ENCODE measurements around the gene RHEBL1. TPM values are rescaled to one million over a fixed set of nuclear protein-coding genes. Genes with fewer than 3 reads are reported as not detected.

Gene RHEBL1
- total and polyA plus RNA-seq, 10 donors: 2.0 to 6.7 (median 3.1) TPM

- peaks cover 16 to 64% (median 56%) of the 10 kb centered on the region in 6 donors for H3K4me1 ChIP-seq
- DNase-seq: peak; percentile 90
- peak overlapping the region; percentile 96 to 98 (median 96) for H3K27ac ChIP-seq
- H3K27me3 ChIP-seq (replicated peaks in 1 of 7): no peaks in the 10 kb centered on the region
- no peaks in the 10 kb centered on the region for H3K9me3 ChIP-seq
- TF ChIP-seq POLR2AphosphoS5 (IDR thresholded peaks at IDR 0.05) (no peak), CTCF (IDR thresholded peaks at IDR 0.05 in 8 of 11, conservative IDR thresholded peaks at IDR 0.05 in 3 of 11) (no peak), POLR2A (IDR thresholded peaks at IDR 0.05) (no peak)
- WGBS, 5 donors: 5 to 6% (median 6%) methylated on average over 28 to 33 of the region's 33 CpGs
- peak overlapping the region; percentile 65 to 94 (median 82) for H3K4me3 ChIP-seq
- intact Hi-C loops (cut with DNase I; ENCODE audit: low total_unique reads): no loop called here
- peaks cover 0 to 24% (median 16%) of the 10 kb centered on the region in 6 donors for H3K36me3 ChIP-seq
These were observed 40.1 kb upstream of the RHEBL1 start for GRCh38 chr12:49109641-49110463.

- Histone ChIP-seq H3K4me3 (peak overlapping the region in 5 of 8 donors; percentile 71 to 94 (median 92)), H3K27ac (peak overlapping the region; percentile 48 to 98 (median 96)), H3K27me3 (replicated peaks in 1 of 7) (no peaks in the 10 kb centered on the region), H3K9me3 (no peaks in the 10 kb centered on the region), H3K4me1 (peaks cover 16 to 73% (median 64%) of the 10 kb centered on the region in 6 donors), H3K36me3 (peaks cover 0 to 33% (median 21%) of the 10 kb centered on the region in 6 donors)
- DNase-seq: no peak
- WGBS, 5 donors: 28 to 53% (median 34%) methylated on average over 4 of the region's 4 CpGs
- intact Hi-C loops (cut with DNase I; ENCODE audit: low total_unique reads): no loop called here
- TF ChIP-seq POLR2A (IDR thresholded peaks at IDR 0.05): no peak
- TF ChIP-seq POLR2AphosphoS5 (IDR thresholded peaks at IDR 0.05): peak in 2 of 3 donors; percentile 40 to 46
- TF ChIP-seq CTCF (IDR thresholded peaks at IDR 0.05 in 8 of 11, conservative IDR thresholded peaks at IDR 0.05 in 3 of 11): no peak
These were observed 39.2 kb upstream of the RHEBL1 start for GRCh38 chr12:49108958-49109404.

GRCh38 chr12:49105504-49106084 is 35.8 kb upstream of the RHEBL1 start:
- intact Hi-C loops (cut with DNase I; ENCODE audit: low total_unique reads): no loop called here
- Histone ChIP-seq H3K4me1 (peaks cover 16 to 68% (median 62%) of the 10 kb centered on the region in 6 donors), H3K4me3 (no peak overlapping the region), H3K27me3 (replicated peaks in 1 of 7) (no peaks in the 10 kb centered on the region), H3K27ac (peak overlapping the region in 2 of 8 donors; percentile 23 to 40), H3K36me3 (peaks cover 0 to 67% (median 55%) of the 10 kb centered on the region in 6 donors), H3K9me3 (no peaks in the 10 kb centered on the region)
- TF ChIP-seq POLR2AphosphoS5 (IDR thresholded peaks at IDR 0.05): peak in 1 of 3 donors; percentile 18
- no peak for TF ChIP-seq CTCF (IDR thresholded peaks at IDR 0.05 in 8 of 11, conservative IDR thresholded peaks at IDR 0.05 in 3 of 11)
- no peak for TF ChIP-seq POLR2A (IDR thresholded peaks at IDR 0.05)
- 64 to 80% (median 70%) methylated on average over 9 of the region's 9 CpGs for WGBS, 5 donors
- no peak for DNase-seq

- TF ChIP-seq POLR2AphosphoS5 (IDR thresholded peaks at IDR 0.05) (peak in 1 of 3 donors; percentile 1), POLR2A (IDR thresholded peaks at IDR 0.05) (no peak)
- peaks cover 0 to 74% (median 62%) of the 10 kb centered on the region in 6 donors for H3K36me3 ChIP-seq
- 52 to 89% (median 72%) methylated on average over 3 of the region's 3 CpGs for WGBS, 5 donors
- H3K9me3 ChIP-seq: no peaks in the 10 kb centered on the region
- no peak overlapping the region for H3K4me3 ChIP-seq
- intact Hi-C loops (cut with DNase I; ENCODE audit: low total_unique reads): no loop called here
- peak overlapping the region in 4 of 8 donors; percentile 4 to 51 (median 24) for H3K27ac ChIP-seq
- no peak for DNase-seq
- H3K27me3 ChIP-seq (replicated peaks in 1 of 7): no peaks in the 10 kb centered on the region
- H3K4me1 ChIP-seq: peaks cover 16 to 66% (median 59%) of the 10 kb centered on the region in 6 donors
These were observed 35.0 kb upstream of the RHEBL1 start for GRCh38 chr12:49104822-49105221.
